Keratinocyte (primary cell): ENCODE data around the gene CDH6.

Experiments
- EZH2 ChIP-seq: IDR thresholded peaks from one replicate; pipeline ENCODE4 v1.6.1; 2012; ENCODE audit warnings: inconsistent platforms, mild to moderate bottlenecking, low read length, moderate library complexity
- TF ChIP-seq, protein P1 (sequence below), 3 experiments: IDR thresholded peaks in 1 of 3; conservative IDR thresholded peaks in 1 of 3; optimal IDR thresholded peaks in 1 of 3; 2 replicates in 2 of 3; 3 replicates in 1 of 3; pipeline versions ENCODE3 to v1.5.1; 2011; ENCODE audit warnings: low read length in 3 of 3, mild to moderate bottlenecking in 3 of 3, moderate library complexity in 2 of 3, control low read depth in 1 of 3, inconsistent platforms in 1 of 3; ENCODE audit not compliant: insufficient read depth in 2 of 3; ENCODE audit errors: extremely low read depth in 1 of 3

- TF ChIP-seq, protein P1, sequence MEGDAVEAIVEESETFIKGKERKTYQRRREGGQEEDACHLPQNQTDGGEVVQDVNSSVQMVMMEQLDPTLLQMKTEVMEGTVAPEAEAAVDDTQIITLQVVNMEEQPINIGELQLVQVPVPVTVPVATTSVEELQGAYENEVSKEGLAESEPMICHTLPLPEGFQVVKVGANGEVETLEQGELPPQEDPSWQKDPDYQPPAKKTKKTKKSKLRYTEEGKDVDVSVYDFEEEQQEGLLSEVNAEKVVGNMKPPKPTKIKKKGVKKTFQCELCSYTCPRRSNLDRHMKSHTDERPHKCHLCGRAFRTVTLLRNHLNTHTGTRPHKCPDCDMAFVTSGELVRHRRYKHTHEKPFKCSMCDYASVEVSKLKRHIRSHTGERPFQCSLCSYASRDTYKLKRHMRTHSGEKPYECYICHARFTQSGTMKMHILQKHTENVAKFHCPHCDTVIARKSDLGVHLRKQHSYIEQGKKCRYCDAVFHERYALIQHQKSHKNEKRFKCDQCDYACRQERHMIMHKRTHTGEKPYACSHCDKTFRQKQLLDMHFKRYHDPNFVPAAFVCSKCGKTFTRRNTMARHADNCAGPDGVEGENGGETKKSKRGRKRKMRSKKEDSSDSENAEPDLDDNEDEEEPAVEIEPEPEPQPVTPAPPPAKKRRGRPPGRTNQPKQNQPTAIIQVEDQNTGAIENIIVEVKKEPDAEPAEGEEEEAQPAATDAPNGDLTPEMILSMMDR (optimal IDR thresholded peaks at IDR 0.05 in 1 of 3, IDR thresholded peaks at IDR 0.05 in 1 of 3, conservative IDR thresholded peaks at IDR 0.05 in 1 of 3; ENCODE audit: extremely low read depth in 1 of 3, insufficient read depth in 2 of 3, low read length in 3 of 3): no peak
- TF ChIP-seq EZH2: no peak
Observed at GRCh38 chr5:31280210-31280609, 86.7 kb downstream of the CDH6 start.
